Cardiac muscle cell (in vitro differentiated cells and primary cell): ENCODE results near the gene EXOSC5. TPM values are rescaled to one million over a fixed set of nuclear protein-coding genes. Genes with fewer than 3 reads are reported as not detected.

Experiments
- DNase-seq, 2 donors: peaks; one replicate each; pipeline versions ENCODE4 v3.0.0 to v3.0.0-alpha.2; 2010 to 2017; ENCODE audit warnings: low read depth in 1 of 2, low spot score in 1 of 2
- H3K27ac ChIP-seq: fragments of 200-600 bp; sonication (generic); 2 replicates; pipeline ENCODE4 v1.5.1; 2016
- H3K27me3 ChIP-seq: fragments of 200-600 bp; sonication (generic); 2 replicates; pipeline ENCODE4 v1.6.0; 2016; ENCODE audit warnings: control low read depth
- H3K36me3 ChIP-seq: fragments of 200-600 bp; sonication (generic); 2 replicates; pipeline ENCODE4 v1.5.1; 2016; ENCODE audit warnings: control low read depth
- H3K4me1 ChIP-seq: fragments of 200-600 bp; sonication (generic); 2 replicates; pipeline ENCODE4 v1.8.1; 2017; ENCODE audit warnings: low read depth, mild to moderate bottlenecking, mixed run types
- H3K4me3 ChIP-seq: fragments of 200-600 bp; sonication (generic); 2 replicates; pipeline ENCODE4 v1.5.1; 2016; ENCODE audit warnings: mild to moderate bottlenecking
- H3K9me3 ChIP-seq: fragments of 200-600 bp; sonication (generic); 2 replicates; pipeline ENCODE4 v1.5.1; 2017; ENCODE audit warnings: low read depth, mild to moderate bottlenecking, control low read depth
- CTCF ChIP-seq: IDR thresholded peaks from 2 replicates; pipeline ENCODE4 v1.5.1; 2012; ENCODE audit warnings: low read depth, mild to moderate bottlenecking, low read length
- polyA plus RNA-seq: library from polyadenylated mRNA; unstranded; fragments of >200 nt; fragmentation: Nextera tagmentation; extraction: Ambion mirVana; gene quantifications from 2 replicates; pipeline ENCODE4 v1.2.1, GENCODE V29; 2016
- total RNA-seq: library from RNA; depleted of rRNA; stranded (reverse); fragments of >200 nt; gene quantifications from 2 replicates; pipeline ENCODE4 v1.2.3, GENCODE V29; 2016

The EXOSC5 gene
- total and polyA plus RNA-seq, 2 experiments from 2014 or later = 31.4 to 53.0 TPM

- no peak for DNase-seq
- Histone ChIP-seq H3K27ac (no peak overlapping the region), H3K27me3 (no peaks in the 10 kb centered on the region), H3K36me3 (no peaks in the 10 kb centered on the region), H3K9me3 (no peaks in the 10 kb centered on the region), H3K4me1 (no peaks in the 10 kb centered on the region), H3K4me3 (no peak overlapping the region)
- TF ChIP-seq CTCF = no peak
Measured at GRCh38 chr19:41355802-41356201, 41.4 kb downstream of the EXOSC5 start.

GRCh38 chr19:41355035-41355434, 42.1 kb downstream of the EXOSC5 start:
- H3K4me3 ChIP-seq = no peak overlapping the region
- no peaks in the 10 kb centered on the region for H3K27me3 ChIP-seq
- no peak for TF ChIP-seq CTCF
- no peak overlapping the region for H3K27ac ChIP-seq
- DNase-seq = no peak
- no peaks in the 10 kb centered on the region for H3K36me3 ChIP-seq
- H3K4me1 ChIP-seq = no peaks in the 10 kb centered on the region
- no peaks in the 10 kb centered on the region for H3K9me3 ChIP-seq

GRCh38 chr19:41354343-41354953, 42.7 kb downstream of the EXOSC5 start:
- Histone ChIP-seq H3K27me3 (no peaks in the 10 kb centered on the region), H3K9me3 (no peaks in the 10 kb centered on the region), H3K4me1 (no peaks in the 10 kb centered on the region), H3K27ac (no peak overlapping the region), H3K36me3 (no peaks in the 10 kb centered on the region), H3K4me3 (peak overlapping the region; percentile 68)
- no peak for TF ChIP-seq CTCF
- no peak for DNase-seq

- H3K4me3 ChIP-seq = peak within 1 kb of the TSS; percentile 68
- DNase-seq = peak; percentile 77 to 95
- no peaks in the 10 kb centered on the region for H3K9me3 ChIP-seq
- no peaks in the 10 kb centered on the region for H3K36me3 ChIP-seq
- peak; percentile 88 for TF ChIP-seq CTCF
- H3K27ac ChIP-seq = no peak within 1 kb of the TSS
- H3K27me3 ChIP-seq = no peaks in the 10 kb centered on the region
- no peaks in the 10 kb centered on the region for H3K4me1 ChIP-seq
Measured at GRCh38 chr19:41353466-41354342, 43.5 kb downstream of the EXOSC5 start, which contains the start of gene TGFB1. TSS of gene TGFB1 (minus strand) at chr19:41353922. CDS start at chr19:41353044, 878 bp downstream.

GRCh38 chr19:41352609-41353465, 44.3 kb downstream of the EXOSC5 start:
- no peaks in the 10 kb centered on the region for H3K4me1 ChIP-seq
- no peaks in the 10 kb centered on the region for H3K36me3 ChIP-seq
- H3K9me3 ChIP-seq = no peaks in the 10 kb centered on the region
- peak; percentile 54 to 65 for DNase-seq
- H3K4me3 ChIP-seq = peak overlapping the region; percentile 68
- no peak overlapping the region for H3K27ac ChIP-seq
- H3K27me3 ChIP-seq = no peaks in the 10 kb centered on the region
- peak; percentile 58 for TF ChIP-seq CTCF
